H1 (cell line): ENCODE measurements around the gene GMPR. TPM values are rescaled to one million over a fixed set of nuclear protein-coding genes. Genes with fewer than 3 reads are reported as not detected.

Experiments used
- CHD7 ChIP-seq: fragments of 300-600 bp; sonication (generic); IDR thresholded peaks from 2 replicates; pipeline ENCODE4 v1.7.1; 2012; ENCODE audit warnings: low read length, moderate library complexity, mild to moderate bottlenecking, inconsistent platforms; ENCODE audit not compliant: insufficient replicate concordance
- EGR1 ChIP-seq: IDR thresholded peaks from 2 replicates; pipeline ENCODE4 v1.6.1; 2011; ENCODE audit warnings: low read depth, low read length, borderline replicate concordance
- SIN3A ChIP-seq, 2 experiments: IDR thresholded peaks in 1 of 2; conservative IDR thresholded peaks in 1 of 2; 2 replicates each; pipeline ENCODE4 v1.6.1; 2011 to 2012; ENCODE audit warnings: low read length in 2 of 2, improper control_type of control experiment in 1 of 2, low read depth in 1 of 2, mild to moderate bottlenecking in 1 of 2
- SRF ChIP-seq: IDR thresholded peaks from 2 replicates; pipeline ENCODE4 v1.6.1; 2011; ENCODE audit warnings: mild to moderate bottlenecking, low read depth, low read length, moderate library complexity
- USF2 ChIP-seq: IDR thresholded peaks from 2 replicates; pipeline ENCODE4 v1.6.1; 2011; ENCODE audit warnings: low read length, improper control_type of control experiment
- polyA plus RNA-seq, 7 experiments: library from polyadenylated mRNA; depleted of rRNA in 3 of 7; stranded (reverse) in 5 of 7; unstranded in 2 of 7; fragments of >200 nt in 5 of 7; fragments of 200-250 nt in 2 of 7; gene quantifications; 1 replicate in 5 of 7; 2 replicates in 1 of 7; 4 replicates in 1 of 7; pipeline versions ENCODE4 v1.2.1 to v1.2.3, GENCODE V29; 2011 to 2013; ENCODE audit warnings: missing spikeins in 2 of 7, mixed read lengths in 2 of 7
- total RNA-seq: library from RNA; stranded (reverse); fragmentation: NEBNext Ultra II Directional; extraction: Animal tissue kit (Norgen Biotek cat#: 25700); gene quantifications from 2 replicates; pipeline ENCODE4 v1.2.1, GENCODE V29; 2021
- TF ChIP-seq, protein P1 (sequence below): IDR thresholded peaks from 2 replicates; pipeline ENCODE4 v1.6.1; 2012; ENCODE audit warnings: low read length, inconsistent platforms

The GMPR gene
- total and polyA plus RNA-seq, 2 of the 8 experiments (the other 6 are each of a cell fraction or from before 2014, with no cell fraction given): 0.99 to 1.2 TPM

- TF ChIP-seq CHD7 (no peak), EGR1 (no peak), USF2 (no peak), SRF (no peak), SIN3A (conservative IDR thresholded peaks at IDR 0.05 in 1 of 2, IDR thresholded peaks at IDR 0.05 in 1 of 2; ENCODE audit: low read depth in 1 of 2, low read length in 2 of 2) (no peak)
- TF ChIP-seq, protein P1, sequence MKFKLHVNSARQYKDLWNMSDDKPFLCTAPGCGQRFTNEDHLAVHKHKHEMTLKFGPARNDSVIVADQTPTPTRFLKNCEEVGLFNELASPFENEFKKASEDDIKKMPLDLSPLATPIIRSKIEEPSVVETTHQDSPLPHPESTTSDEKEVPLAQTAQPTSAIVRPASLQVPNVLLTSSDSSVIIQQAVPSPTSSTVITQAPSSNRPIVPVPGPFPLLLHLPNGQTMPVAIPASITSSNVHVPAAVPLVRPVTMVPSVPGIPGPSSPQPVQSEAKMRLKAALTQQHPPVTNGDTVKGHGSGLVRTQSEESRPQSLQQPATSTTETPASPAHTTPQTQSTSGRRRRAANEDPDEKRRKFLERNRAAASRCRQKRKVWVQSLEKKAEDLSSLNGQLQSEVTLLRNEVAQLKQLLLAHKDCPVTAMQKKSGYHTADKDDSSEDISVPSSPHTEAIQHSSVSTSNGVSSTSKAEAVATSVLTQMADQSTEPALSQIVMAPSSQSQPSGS: no peak
Observed at GRCh38 chr6:16232086-16232485, 6.3 kb upstream of the GMPR start (continued).
